ENCODE results near the gene IQCF5.
"Not testable (repeated sequence)": the region's sequence is repeated elsewhere in the genome, so short reads cannot be mapped to it uniquely, and the experiment has no call there.

The IQCF5 gene

DNA sequence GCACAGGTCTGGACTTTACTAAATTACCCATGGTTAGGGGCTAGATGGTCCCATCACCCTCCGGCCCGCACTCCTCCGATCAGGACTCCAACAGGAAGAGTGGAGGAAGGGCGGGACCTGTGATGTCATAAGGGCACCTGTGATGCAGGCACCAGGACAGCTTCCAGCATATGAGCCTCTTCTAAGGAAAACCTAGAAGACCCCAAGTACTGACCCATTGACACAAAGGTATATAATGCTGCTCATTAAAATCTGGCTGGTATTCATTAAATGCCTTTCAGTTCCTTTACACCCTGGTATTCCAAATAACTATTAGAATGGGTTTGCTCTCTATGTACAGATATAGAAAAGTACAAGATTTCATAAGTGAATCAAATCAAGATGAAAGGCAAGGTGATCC is at the start of gene IQCF5:
Gene IQCF5 (minus strand): TSS at position 101 of the 400 bp plus-strand sequence. CDS start 70 bp downstream, at position 31.
- DNase-seq (ENCODE audit: low read depth in 2 of 2): no peak

DNA sequence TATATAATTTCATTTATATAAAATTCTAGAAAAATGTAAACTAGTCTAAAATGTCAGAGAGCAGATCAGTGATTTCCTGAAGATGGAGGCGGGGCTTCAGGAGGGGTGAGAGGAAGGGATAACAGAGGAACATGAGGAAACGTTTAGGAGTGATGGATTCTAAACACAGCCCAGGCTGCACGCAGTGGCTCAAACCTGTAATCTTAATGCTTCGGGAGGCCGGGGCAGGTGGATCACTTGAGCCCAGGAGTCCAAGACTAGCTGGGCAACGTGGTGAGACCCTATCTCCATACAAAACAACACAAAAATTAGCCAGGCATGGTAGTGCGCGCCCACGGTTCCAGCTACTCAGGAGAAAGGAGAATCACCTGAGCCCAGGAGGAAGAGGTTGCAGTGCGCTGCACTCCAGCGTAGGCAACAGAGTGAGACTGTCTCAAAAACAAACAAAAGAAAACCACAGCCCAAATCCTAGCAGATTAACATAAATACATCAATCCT is 45.7 kb upstream of the IQCF5 start:
- no peak for DNase-seq (ENCODE audit: low read depth in 2 of 2)

DNA sequence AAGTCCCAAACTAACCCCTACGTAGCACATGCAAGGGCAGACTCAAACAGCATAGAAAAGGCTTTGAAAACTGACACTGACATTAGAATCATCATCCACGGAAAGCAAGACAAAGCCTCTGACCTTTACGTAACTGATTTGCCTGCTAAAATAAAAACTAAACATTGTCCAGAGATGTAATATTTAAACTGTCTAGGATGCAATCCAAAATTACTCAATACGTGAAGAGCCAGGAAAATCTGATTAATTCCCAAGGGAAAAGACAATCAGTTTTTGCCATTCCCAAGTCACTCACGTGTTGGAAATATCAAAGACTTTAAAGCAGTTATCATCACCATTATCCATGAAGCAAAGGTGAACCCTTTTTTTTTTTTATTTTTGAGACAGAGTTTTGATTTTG is 41.0 kb upstream of the IQCF5 start:
- no peak for DNase-seq (ENCODE audit: low read depth in 2 of 2)

DNA sequence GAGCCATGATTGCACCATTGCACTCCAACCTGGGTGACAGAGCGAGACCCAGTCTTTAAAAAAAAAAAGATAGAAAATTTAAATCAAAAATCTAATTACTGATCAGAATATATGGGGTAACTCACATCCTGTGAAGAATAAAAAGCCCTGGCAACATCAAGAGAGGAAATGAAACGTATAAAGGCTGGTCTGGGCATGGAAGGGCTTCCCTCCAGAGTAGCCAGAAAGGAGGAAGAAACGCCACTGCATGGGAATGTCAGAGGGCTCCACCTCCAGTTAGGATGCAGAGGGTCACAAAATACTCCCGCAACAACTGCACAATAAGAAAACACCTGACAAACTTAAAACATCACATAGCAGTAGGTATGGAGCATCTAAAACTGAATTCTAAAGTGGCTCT is 32.6 kb upstream of the IQCF5 start:
- DNase-seq (ENCODE audit: low read depth in 2 of 2): no peak

DNA sequence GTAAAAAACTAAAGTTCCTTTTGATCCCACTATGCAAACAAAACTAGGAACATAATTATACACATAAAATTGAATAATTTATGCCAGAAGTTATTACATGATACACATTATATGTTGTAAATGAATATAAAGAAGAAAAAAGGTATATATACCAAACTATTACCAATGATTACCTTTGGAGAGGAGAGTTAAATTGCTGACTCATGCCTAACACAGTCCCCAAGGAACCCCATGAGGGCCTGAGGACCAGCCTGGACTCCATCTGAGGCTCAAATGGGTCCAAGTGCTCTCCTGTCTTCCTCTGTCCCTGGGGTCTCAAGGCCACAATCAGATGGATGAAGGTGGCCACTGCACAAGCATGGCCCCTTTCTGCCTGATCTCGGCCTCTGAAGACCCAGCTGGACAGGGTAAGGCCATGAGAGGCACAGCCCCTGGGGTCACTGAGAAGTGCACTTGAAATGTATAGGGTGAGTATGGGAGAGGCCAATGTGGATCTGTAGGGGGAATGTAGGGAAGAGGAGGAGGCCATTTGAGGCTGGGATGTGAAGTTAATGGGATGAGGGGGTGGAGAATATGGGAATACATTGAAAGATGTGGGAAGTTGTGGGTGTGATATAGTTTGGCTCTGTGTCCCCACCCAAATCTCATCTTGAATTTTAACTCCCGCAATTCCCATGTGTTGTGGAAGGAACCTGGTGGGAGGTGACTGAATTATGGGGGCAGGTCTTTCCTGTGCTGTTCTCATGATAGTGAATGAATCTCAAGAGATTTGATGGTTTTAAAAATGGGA is 28.8 kb upstream of the IQCF5 start:
- no peak for DNase-seq (ENCODE audit: low read depth in 2 of 2)

DNA sequence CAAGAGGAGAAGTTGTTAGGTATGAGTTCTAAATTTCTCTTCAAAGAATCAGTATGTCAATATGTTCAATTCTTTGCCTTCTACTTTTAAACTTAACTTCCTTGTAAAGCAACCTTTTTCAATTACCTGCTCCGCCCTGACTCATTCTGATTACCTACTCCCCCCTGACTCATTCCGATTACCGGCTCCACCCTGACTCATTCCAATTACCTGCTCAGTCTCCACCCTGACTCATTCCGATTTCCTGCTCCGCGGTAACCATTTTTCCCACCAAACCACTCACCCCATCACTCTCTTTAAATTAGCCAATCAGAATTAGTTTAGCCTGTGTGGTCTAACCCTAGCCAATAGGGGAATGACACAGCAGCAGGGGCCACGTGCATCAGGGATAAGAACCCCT is 27.0 kb upstream of the IQCF5 start:
- not testable (repeated sequence) for DNase-seq (ENCODE audit: low read depth in 2 of 2)

DNA sequence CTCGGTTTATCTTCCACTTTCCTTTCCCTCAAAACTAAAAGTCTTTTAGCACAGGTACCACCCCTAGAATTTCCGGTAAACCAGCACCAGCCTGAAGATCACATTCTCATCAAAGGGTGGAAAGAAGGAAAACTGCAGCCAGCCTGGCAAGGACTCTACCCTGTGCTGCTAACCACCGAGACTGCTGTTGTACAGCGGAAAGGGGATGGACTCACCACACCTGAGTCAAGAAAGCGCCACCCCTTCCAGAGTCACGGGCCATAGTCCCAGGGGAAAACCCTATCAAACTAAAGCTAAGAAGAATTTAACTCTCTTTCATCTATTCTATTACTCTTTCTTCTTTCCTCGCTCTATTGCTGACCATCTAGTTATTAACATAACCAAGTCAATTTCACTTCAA is 24.6 kb upstream of the IQCF5 start:
- DNase-seq (ENCODE audit: low read depth in 2 of 2): not testable (repeated sequence)

DNA sequence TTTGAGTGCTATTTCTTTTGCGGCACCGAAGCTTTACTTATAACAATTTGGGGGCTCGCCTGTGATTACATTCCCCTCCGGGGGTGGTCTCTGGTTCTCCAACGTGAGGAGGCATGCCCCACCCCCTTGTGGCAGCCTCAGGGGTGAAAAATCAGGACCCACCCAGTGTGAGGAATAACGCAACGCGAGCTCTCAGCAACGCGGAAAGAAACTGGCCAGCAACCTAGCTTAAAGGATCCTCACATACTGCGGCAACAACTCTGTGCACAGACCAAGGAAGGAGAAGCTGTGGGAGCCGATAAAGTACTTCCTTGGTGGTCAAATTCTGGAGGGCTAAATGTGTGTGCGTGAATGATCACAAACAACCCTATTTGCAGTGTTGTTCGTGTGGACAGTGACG is 22.0 kb upstream of the IQCF5 start:
- no peak for DNase-seq (ENCODE audit: low read depth in 2 of 2)

DNA sequence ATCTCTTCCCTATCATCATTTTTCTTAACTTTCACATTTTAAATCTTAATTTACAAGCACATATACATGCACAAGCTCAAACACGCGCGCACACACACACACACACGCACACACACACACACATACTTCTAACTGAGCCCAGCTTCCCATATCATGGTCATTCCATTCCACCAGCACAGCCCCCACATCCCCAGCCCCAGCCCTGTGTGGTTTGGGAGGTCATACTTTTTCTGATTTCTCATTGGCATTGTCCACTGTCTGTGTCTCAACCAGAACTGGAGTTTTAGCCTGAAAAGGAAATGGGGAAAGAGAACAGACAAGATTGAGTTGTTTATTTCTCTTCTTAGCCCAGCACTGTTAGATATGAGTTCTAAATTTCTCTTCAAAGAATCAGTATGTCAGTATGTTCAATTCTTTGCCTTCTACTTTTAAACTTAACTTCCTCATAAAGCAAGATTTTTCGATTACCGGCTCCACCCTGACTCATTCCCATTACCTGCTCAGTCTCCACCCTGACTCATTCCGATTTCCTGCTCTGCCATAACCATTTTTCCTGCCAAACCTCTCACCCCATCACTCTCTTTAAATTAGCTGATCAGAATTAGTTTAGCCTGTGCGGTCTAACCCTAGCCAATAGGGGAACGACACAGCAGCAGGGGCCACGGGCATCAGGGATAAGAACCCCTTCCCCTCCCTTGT is 21.4 kb upstream of the IQCF5 start:
- no peak for DNase-seq (ENCODE audit: low read depth in 2 of 2)

DNA sequence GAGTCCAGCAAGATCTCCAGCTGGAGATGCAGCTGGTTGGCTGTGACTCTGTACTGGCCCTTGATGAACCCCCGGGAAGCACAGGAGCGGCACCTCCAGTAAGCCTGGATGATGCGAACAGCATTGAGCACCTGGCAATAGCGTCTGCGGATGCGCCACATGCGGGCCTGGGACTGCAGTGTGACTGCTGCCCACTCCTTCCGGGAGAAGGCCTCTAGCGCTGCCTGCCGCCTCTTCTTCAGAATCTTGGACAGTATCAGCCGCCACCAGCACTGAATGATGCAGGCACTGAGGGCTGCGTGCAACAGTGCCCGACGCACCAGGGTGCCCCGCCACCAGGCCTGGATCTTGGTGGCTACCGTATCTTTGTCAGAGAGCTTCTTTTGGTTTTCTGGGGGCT is 19.5 kb upstream of the IQCF5 start:
- DNase-seq (ENCODE audit: low read depth in 2 of 2): no peak

DNA sequence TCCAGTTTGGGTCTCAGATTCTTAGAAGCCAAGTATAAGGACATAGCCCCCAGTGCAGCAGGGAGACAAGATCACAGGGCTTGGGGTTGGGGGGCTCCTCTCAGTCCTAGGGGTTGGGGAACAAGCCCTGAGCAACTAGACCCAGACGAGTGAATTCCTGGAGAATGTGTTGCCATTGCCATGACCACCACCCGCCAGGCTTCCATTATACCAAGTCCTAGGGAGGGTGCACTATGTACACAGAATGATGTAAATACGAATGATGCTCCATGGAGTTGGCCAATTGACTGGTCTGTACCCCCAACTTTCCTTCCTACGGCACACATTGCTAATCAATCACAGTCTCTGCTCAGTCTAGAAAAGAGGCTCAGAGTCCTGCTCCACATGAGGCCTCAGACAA is 19.0 kb upstream of the IQCF5 start:
- DNase-seq (ENCODE audit: low read depth in 2 of 2): no peak

DNA sequence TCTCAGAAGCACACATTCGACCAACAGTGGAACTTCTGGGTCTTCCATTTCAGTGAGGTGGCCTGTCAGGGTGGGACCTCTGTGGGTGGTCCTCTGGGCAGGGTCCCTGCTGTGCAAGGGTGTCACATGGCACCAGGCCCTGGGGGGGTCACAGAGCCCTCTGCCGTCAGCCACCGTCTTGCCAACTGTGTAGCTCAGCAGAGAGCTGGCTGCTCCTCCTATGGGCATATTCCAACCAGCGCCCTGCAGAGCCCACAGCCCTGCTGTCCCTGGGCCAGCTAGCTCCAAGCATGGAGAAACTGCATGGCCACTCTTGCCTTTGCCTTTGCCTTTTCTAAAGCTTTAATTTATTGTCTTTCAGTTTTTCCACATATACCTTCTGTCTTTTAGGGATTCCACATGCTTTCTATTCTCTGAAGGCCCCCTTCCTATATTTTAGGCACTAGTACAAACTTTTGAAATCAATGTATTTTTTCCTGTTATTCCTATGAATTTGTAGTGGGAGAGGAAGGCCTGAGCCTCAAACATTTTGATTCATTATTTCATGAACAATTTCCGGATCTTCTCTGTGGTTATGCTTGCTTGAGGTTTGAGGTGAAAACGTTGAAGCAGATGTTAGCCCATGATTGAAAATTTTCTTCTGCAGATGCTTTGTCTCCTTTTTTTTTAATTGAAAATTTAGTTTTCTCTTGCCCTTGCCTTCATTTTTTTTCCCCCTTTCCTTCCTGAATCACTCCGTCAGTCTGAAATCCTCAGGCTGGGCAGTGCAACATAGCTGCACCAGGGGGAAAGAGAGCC is 16.0 kb upstream of the IQCF5 start:
- no peak for DNase-seq (ENCODE audit: low read depth in 2 of 2)

DNA sequence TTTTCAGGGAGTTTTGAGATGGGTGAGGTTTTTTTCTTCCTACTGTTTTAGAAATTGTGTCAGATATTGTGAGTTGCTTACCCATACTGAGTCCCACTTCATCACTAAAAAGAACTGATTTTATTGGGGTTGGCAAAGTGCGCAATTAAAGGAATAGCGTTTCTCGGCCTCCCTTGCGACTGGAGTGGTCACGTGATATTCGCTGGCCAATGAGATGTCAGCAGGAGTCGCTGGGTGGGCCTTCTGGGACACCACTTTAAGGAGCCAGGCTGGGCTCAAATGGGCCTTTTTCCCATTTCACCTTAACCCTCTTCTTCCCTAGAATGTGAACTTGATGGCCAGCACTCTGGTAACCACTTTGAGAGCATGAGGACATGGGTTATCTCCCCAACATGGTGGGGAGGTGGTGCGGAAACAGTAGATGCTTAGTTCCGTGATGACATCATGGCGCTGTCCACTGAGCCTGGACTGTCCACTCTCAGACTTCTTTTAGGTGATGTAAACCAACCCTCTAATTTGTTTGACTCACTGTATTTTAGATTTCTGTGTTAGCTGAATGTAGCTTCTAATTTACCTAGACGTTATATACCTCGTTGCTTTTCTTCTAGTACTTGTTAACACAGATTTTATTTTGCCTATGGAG is 13.2 kb upstream of the IQCF5 start:
- DNase-seq (ENCODE audit: low read depth in 2 of 2): no peak

DNA sequence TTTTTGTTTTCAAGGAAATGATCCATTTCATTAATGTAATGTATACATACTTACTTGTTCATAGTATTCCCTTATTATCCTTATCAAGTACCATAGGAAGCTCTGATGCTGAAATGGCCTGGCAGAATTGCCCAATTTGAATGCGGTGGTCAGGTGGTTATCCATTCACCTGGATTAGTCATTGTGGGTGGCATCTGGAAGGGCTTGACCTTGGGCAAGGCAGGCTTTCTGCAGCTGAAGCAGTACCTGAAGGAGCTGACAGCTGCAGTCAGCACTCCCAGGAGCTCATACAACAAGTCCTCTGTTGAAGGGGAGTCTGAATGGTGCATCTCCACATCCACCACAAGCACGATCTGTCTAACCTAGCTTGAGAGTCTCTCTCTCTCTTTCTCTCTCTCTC is 12.2 kb upstream of the IQCF5 start:
- DNase-seq (ENCODE audit: low read depth in 2 of 2): no peak

DNA sequence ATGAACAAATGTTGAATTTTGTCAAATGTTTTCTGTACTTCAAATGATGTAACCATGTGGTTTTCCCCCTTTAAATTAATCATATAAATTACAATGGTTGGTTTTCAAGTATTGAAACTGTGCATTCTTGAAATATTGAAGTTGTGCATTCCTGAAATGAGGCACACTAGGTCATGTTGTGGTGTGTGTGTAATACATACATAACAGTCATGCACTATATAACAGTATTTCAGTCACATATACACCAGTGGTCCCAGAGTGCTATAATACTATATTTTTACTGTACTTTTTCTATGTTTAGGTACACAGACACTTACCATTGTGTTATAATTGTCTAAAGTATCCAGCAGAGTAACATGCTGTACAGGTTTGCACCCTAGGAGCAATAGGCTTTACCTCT is 11.0 kb upstream of the IQCF5 start:
- DNase-seq (ENCODE audit: low read depth in 2 of 2): no peak

DNA sequence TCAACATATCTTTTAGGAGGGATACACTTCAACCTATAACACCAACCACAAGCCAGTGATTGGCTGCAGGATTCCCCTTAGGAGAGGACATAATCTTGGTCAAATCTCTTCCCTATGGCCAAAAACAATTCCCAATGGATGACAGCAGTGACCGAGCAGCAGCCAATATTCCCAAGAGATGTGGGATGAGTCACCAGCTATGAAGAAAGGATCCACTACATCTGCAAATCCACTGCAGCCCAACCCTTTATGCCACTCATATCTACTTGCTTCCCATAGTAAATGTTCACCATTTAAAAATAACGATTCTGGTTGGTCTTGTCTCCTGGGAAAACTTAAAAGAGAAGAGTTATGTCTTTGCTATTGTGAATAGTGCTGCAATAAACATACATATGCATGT is 4.5 kb upstream of the IQCF5 start:
- DNase-seq (ENCODE audit: low read depth in 2 of 2): no peak

DNA sequence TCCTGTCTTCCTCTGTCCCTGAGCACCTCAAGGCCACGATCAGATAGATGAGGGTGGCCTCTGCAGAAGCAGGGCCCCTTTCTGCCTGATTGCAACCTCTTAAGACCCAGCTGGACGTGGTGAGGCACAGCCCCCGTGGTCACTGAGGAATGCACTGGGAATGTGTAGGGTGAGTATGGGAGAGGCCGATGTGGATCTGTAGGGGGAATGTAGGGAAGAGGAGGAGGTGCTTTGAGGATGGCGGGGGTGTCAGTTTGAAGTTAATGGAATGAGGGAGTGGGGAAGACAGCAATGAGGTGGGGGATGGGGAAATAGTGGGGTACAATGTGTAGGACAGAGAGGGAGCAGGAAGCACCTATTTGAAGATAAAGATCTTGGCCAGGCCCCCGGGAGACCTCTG is 785 bp upstream of the IQCF5 start:
- no peak for DNase-seq (ENCODE audit: low read depth in 2 of 2)

DNA sequence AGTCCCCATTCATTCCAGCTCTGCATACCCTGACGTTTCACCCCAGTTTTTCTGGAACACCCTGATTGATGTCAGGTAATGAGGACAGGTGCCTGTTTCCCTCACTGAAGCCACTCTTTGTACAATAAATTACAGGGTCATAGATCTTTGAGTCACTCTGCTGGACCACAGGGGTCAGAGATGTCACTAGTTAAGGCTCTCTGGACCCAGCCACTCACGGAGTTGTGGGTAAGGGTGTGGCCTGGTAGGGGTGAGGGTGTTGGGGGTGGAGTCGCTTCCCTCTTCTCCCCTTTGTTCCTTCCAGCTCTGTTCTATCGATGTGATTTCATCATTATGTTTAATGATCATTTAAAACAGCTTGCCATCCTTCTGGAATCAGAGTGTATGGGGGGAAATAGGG is 512 bp downstream of the IQCF5 start:
- no peak for DNase-seq (ENCODE audit: low read depth in 2 of 2)

DNA sequence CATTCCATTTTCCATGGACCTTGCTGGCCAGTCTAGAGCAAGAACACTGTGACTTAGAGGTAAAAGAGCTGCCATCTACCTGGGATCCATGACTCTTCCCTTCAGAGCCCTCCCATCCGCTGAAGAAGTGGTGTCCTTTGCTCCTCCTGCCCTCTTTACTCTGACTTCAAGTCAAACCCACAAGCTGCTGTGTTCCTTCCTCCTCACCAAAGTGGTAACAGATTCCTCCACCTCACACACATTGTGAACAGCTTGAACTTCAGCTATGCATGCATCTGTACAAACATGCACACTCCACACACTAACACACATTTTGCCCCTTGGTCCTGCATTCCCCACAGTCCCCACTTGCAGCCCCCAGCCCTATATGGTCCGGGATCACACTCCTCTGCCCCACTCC is 990 bp downstream of the IQCF5 start:
- no peak for DNase-seq (ENCODE audit: low read depth in 2 of 2)

DNA sequence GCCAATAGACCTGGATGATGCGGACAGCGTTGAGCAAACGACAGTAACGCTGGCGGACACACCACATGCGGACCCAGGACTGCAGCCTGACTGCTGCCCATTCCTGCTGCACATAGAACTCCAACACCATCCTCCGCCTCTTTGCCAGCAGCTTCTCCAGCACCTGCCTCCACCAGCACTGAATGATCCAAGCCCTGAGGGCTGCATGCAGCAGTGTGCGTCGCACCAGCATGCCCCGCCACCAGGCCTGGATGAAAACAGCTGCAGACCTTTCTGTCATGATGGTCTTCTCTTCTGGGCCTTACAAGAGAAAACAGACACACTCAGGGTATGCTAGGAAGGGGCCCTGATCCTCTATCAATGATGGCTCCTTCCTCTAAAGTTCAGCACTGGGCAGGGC is 1.5 kb downstream of the IQCF5 start:
- no peak for DNase-seq (ENCODE audit: low read depth in 2 of 2)

DNA sequence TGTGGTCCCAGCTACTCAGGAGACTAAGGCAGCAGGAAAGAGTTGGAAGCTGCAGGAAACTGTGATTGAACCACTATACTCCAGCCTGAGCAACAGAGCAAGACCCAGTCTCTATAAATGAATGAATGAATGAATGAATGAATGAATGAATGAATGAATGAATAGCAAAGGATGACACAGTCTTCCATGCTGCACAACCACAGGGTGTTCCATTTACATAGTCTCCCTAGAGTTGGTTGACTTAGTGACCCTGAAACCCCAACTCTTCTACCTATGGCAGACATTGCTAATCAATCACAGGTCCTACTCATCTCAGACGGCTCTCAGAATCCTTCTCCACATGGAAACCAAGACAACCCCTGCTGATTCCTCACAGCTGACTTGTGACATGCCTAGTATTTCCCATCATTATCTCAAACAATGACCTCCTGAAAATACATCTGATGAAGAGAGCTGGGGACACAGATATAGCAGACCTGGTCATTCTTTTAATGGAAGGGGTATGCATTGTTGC is 2.1 kb downstream of the IQCF5 start:
- DNase-seq (ENCODE audit: low read depth in 2 of 2): no peak

DNA sequence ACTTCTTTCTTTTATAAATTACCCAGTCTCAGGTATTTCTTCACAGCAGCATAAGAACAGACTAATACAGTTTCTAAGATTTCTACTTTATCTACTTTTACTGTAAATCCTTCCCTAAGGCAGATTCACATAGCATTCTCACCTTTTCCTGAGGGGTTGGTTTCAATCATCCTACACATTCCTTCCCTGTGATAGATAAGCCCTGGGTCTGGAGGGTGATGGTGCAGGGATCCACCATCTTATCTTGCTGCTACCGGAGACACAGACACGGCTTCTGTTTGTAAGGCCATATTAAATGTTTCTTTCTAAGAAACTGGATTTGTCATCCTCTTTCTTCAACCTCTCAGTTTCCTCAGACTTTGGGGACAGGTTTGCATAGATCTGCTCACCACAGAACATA is 6.1 kb downstream of the IQCF5 start:
- DNase-seq (ENCODE audit: low read depth in 2 of 2): no peak

Data from stimulated activated CD8-positive, alpha-beta memory T cell treated with anti-CD3 and anti-CD28 coated beads, Interleukin-7, amount 100 ng/mL, for 4 hours (primary cell).